GM06990 (cell line): Measurements from ENCODE around the gene MPV17L2.
"Not testable (repeated sequence)": the region's sequence is repeated elsewhere in the genome, so short reads cannot be mapped to it uniquely, and the experiment has no call there.

Experiments
- DNase-seq: peaks from one replicate; pipeline ENCODE4 v3.0.0-alpha.2; 2011; ENCODE audit not compliant: insufficient read length; ENCODE audit errors: extremely low read depth
- H3K27me3 ChIP-seq: replicated peaks from 2 replicates; pipeline ENCODE4 v1.6.0; 2011; ENCODE audit warnings: low read length; ENCODE audit not compliant: control insufficient read depth, insufficient read depth
- H3K36me3 ChIP-seq: 2 replicates; pipeline ENCODE4 v1.5.1; 2011; ENCODE audit warnings: low read length; ENCODE audit not compliant: control insufficient read depth, insufficient read depth
- H3K4me3 ChIP-seq: replicated peaks from 2 replicates; pipeline ENCODE4 v1.5.1; 2011; ENCODE audit warnings: low read depth, mild to moderate bottlenecking, control low read depth, low read length
- TF ChIP-seq, protein P1 (sequence below): IDR thresholded peaks from 2 replicates; pipeline ENCODE4 v1.5.1; 2011; ENCODE audit warnings: low read length, control low read depth, mild to moderate bottlenecking, inconsistent platforms; ENCODE audit not compliant: insufficient read depth, poor library complexity, severe bottlenecking

MPV17L2 gene

DNA sequence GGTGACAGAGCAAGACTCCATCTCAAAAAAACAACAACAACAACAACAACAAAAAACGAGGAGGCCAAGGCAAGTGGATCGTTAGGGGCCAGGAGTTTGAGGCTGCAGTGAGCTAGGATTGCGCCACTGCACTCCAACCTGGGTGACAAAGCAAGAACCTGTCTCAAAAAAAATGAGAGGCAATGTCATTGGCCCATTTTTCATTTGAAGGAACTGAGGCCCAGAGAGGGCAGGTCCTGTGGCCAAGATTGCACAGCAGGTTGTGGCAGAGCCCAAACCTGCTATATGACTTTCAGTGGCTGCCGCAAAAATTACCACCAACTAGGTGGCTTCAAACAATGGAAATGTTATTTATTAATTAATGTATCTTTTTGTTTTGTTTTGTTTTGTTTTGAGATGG, 34.6 kb upstream of the MPV17L2 start:
- DNase-seq = no peak
- Histone ChIP-seq H3K4me3 (no peak overlapping the region), H3K36me3 (peaks cover 12% of the 10 kb centered on the region), H3K27me3 (no peaks in the 10 kb centered on the region)
- TF ChIP-seq, protein P1, sequence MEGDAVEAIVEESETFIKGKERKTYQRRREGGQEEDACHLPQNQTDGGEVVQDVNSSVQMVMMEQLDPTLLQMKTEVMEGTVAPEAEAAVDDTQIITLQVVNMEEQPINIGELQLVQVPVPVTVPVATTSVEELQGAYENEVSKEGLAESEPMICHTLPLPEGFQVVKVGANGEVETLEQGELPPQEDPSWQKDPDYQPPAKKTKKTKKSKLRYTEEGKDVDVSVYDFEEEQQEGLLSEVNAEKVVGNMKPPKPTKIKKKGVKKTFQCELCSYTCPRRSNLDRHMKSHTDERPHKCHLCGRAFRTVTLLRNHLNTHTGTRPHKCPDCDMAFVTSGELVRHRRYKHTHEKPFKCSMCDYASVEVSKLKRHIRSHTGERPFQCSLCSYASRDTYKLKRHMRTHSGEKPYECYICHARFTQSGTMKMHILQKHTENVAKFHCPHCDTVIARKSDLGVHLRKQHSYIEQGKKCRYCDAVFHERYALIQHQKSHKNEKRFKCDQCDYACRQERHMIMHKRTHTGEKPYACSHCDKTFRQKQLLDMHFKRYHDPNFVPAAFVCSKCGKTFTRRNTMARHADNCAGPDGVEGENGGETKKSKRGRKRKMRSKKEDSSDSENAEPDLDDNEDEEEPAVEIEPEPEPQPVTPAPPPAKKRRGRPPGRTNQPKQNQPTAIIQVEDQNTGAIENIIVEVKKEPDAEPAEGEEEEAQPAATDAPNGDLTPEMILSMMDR = no peak

DNA sequence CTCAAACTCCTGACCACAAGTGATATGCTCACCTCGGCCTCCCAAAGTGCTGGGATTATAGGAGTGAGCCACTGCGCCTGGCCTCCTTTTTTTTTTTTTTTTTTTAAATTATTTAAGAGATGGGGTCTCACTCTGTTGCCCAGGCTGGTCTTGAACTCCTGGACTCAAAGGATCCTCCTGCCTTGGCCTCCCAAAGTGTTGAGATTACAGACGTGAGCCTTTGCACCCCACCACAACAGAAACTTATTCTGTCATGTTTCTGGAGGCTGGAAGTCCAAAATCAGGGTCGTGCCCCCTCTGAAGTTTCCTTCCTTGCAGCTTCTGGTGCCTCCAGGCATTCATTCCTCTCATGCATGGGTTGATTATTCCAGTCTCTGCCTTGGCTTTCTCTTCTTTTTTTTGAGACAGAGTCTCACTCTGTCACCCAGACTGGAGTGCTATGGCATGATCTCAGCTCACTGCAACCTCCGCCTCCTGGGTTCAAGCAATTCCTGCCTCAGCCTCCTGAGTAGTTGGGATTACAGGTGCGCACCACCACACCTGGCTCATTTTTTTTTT, 33.9 kb upstream of the MPV17L2 start:
- H3K36me3 ChIP-seq = peaks cover 12% of the 10 kb centered on the region
- not testable (repeated sequence) for H3K27me3 ChIP-seq, H3K4me3 ChIP-seq, DNase-seq

DNA sequence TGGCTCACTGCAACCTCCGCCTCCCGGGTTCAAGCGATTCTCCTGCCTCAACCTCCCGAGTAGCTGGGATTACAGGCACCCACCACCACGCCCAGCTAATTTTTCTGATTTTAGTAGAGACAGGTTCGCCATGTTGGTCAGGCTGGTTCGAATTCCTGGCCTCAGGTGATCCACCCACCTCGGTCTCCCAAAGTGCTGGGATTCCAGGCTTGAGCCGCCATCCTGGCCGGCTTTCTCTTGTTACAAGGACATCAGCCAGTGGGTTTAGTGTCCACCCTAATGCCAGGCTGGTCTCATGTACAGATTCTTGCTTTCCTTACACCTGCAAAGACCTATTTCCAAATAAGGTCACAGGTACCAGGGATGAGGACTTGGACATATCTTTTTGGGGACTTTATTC, 33.2 kb upstream of the MPV17L2 start:
- Histone ChIP-seq H3K4me3 (no peak overlapping the region), H3K36me3 (peaks cover 12% of the 10 kb centered on the region), H3K27me3 (no peaks in the 10 kb centered on the region)
- TF ChIP-seq, protein P1 = no peak
- DNase-seq = no peak

DNA sequence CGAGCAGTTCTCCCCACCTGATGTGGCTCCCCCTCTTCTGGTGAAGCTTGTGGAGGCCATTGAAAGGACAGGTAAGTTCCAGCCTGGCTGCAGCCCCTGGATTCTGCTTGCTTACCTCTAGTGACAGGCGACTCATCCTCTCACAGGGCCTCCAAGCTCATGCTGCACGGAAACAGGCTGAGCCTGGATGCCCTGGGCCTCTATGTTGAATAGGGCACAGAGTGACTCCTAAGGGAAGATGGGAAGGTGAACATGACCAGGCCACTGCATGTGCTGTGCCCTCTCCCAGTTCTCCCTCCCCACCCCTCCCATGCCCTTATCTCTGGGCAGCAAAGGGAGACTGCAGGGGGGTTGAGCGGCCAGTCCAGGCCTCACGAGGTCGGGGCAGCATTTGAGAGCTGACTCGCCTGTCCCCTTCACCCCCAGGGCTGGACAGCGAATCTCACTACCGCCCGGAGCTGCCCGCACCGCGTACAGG, 32.5 kb upstream of the MPV17L2 start:
- TF ChIP-seq, protein P1 = no peak
- H3K27me3 ChIP-seq = no peaks in the 10 kb centered on the region
- peaks cover 14% of the 10 kb centered on the region for H3K36me3 ChIP-seq
- no peak for DNase-seq
- H3K4me3 ChIP-seq = peak overlapping the region; percentile 53

DNA sequence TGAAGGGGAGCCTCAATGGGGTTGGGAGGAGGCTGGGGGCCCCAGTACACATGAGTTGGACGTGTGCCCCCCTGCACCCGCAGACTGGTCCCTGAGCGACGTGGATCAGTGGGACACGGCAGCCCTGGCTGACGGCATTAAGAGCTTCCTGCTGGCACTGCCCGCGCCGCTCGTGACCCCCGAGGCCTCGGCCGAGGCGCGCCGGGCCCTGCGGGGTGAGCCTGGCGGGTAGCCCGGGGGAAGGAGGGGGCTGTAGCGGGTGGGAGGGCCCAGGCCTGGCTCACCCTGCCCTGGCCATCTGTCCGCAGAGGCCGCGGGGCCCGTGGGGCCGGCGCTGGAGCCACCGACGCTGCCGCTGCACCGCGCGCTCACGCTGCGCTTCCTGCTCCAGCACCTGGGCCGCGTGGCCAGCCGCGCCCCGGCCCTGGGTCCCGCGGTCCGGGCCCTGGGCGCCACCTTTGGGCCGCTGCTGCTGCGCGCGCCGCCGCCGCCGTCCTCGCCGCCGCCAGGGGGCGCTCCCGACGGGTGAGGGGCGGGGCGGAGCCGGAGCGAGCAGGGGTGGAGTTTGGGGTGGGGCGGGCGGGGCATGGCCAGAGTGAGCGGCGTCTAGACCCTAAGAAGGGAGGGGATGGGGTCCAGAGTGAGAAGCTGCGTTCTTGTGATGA, 31.9 kb upstream of the MPV17L2 start:
- Histone ChIP-seq H3K27me3 (no peaks in the 10 kb centered on the region), H3K4me3 (peak overlapping the region; percentile 53), H3K36me3 (peaks cover 16% of the 10 kb centered on the region)
- peak; percentile 82 for DNase-seq
- TF ChIP-seq, protein P1 = peak; percentile 37

DNA sequence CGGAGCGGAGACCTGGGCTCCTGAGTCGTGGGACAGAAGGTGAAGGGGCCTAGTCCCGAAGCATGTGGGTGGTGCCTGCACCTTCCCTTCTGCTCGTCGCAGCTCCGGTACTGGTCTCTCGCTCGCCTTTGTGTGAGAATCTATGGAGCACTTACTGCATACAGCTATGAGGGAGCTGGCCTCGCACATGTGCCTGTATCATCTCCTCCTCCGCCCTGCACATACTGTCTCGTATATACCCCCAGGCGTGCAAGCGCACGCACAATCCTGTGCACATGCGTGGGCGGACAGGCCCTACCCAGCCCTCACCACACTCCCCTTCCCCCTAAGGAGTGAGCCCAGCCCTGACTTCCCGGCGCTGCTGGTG, 31.4 kb upstream of the MPV17L2 start:
- H3K36me3 ChIP-seq = peaks cover 18% of the 10 kb centered on the region
- DNase-seq = no peak
- no peak overlapping the region for H3K4me3 ChIP-seq
- TF ChIP-seq, protein P1 = no peak
- no peaks in the 10 kb centered on the region for H3K27me3 ChIP-seq
